Transverse colon (tissue), 4 donors: ENCODE measurements around the gene CADPS. TPM values are rescaled to one million over a fixed set of nuclear protein-coding genes. Genes with fewer than 3 reads are reported as not detected.

Experiments
- DNase-seq: peaks from one replicate; pipeline ENCODE4 v3.0.0-alpha.2; 2019
- H3K27ac ChIP-seq, 4 donors: fragments of 200-600 bp; sonication (generic); 2 replicates each; pipeline ENCODE4 v1.5.1; 2016 to 2018; ENCODE audit warnings: inconsistent platforms in 4 of 4
- H3K27me3 ChIP-seq: fragments of 200-600 bp; sonication (generic); 2 replicates; pipeline ENCODE4 v1.5.1; 2017; ENCODE audit warnings: inconsistent platforms
- H3K36me3 ChIP-seq, 4 donors: fragments of 200-600 bp; sonication (generic); 2 replicates each; pipeline ENCODE4 v1.5.1; 2017 to 2019; ENCODE audit warnings: inconsistent platforms in 4 of 4
- H3K4me1 ChIP-seq, 4 donors: fragments of 200-600 bp; sonication (generic); 2 replicates each; pipeline ENCODE4 v1.5.1; 2017 to 2020; ENCODE audit warnings: inconsistent platforms in 4 of 4
- H3K4me3 ChIP-seq, 4 donors: fragments of 200-600 bp; sonication (generic); 1 replicate in 1 of 4; 2 replicates in 3 of 4; pipeline versions ENCODE4 v1.5.1 to v1.6.1; 2017 to 2019; ENCODE audit warnings: inconsistent platforms in 4 of 4
- H3K9me3 ChIP-seq, 2 donors: fragments of 200-600 bp; sonication (generic); 2 replicates each; pipeline ENCODE4 v1.5.1; 2017 to 2019; ENCODE audit warnings: inconsistent platforms in 2 of 2
- CTCF ChIP-seq, 5 experiments: fragments of 200-600 bp in 3 of 5; fragments of 450-650 bp in 2 of 5; sonication (generic) in 3 of 5; IDR thresholded peaks; 1 replicate in 2 of 5; 2 replicates in 3 of 5; pipeline ENCODE4 v1.5.1; 2016 to 2017; ENCODE audit warnings: antibody characterized with exemption in 5 of 5, inconsistent platforms in 3 of 5, mild to moderate bottlenecking in 2 of 5, moderate library complexity in 1 of 5
- EP300 ChIP-seq: sonication (generic); formaldehyde crosslinking; IDR thresholded peaks from one replicate; pipeline ENCODE4 v1.6.1; 2017; ENCODE audit warnings: antibody characterized with exemption, low read depth
- POLR2A ChIP-seq: fragments of 450-650 bp; IDR thresholded peaks from one replicate; pipeline ENCODE4 v1.6.1; 2016; ENCODE audit warnings: antibody characterized with exemption, mild to moderate bottlenecking, moderate library complexity
- POLR2AphosphoS5 ChIP-seq, 3 donors: sonication (generic); formaldehyde crosslinking; IDR thresholded peaks; one replicate each; pipeline ENCODE4 v1.6.1; 2016; ENCODE audit warnings: antibody characterized with exemption in 3 of 3
- WGBS, 2 donors: methylation state at CpG; one replicate each; pipeline ENCODE4 v1.1.5; 2018; ENCODE audit warnings: low coverage in 1 of 2; 5-methylcytosine and 5-hydroxymethylcytosine counted together
- in situ Hi-C, 4 donors: fragments of 200-750 bp; cut with MboI; loops; one replicate each; pipeline versions ENCODE4 v1.15.0 to v1.15.1; 2017; ENCODE audit warnings: low sequenced_read_pairs in 3 of 4, low pct_ligation_motif_present in 1 of 4, low pct_unique_long_range_greater_than_20kb in 1 of 4
- intact Hi-C: fragments of 100-400 bp; cut with DNase I; formaldehyde crosslinking; loops from one replicate; pipeline ENCODE4 v1.15.1; 2023; ENCODE audit warnings: low total_unique reads
- total RNA-seq, 4 donors: library from RNA; depleted of rRNA; stranded (reverse); fragments of >200 nt; gene quantifications; one replicate each; pipeline ENCODE4 v1.1.0, GENCODE V29; 2016

Gene CADPS
- total RNA-seq, 4 donors from 2014 or later = 1.9 to 22.7 (median 8.9) TPM

DNA sequence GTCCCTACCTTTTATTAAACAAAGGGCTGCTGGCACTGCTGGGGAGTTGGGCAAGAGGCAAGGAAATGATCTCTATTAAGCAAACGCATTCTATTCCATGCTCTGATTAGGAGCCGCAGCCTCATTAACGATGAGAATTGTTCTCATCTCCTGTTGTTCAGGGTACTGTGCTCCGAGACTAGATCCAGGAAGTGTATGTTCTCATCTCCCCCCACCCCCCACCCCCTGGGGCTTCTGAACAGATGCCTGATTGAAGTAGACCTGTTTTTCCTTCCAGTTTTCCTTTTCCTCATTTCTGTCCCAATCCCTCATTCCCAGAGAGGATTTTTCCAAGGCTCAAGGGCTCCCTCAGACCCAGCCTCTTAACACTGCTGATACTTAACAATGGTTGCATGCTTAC, 420.3 kb downstream of the CADPS start:
- no peak overlapping the region for H3K27ac ChIP-seq
- in situ Hi-C loops = no loop called here
- intact Hi-C loops = no loop called here
- H3K27me3 ChIP-seq = no peaks in the 10 kb centered on the region
- DNase-seq = no peak
- TF ChIP-seq POLR2AphosphoS5 (IDR thresholded peaks at IDR 0.05) = no peak
- TF ChIP-seq POLR2A = no peak
- no peak for TF ChIP-seq EP300
- TF ChIP-seq CTCF (IDR thresholded peaks at IDR 0.05) = no peak
- H3K36me3 ChIP-seq = no peaks in the 10 kb centered on the region
- no peaks in the 10 kb centered on the region for H3K9me3 ChIP-seq
- H3K4me3 ChIP-seq = no peak overlapping the region
- no peaks in the 10 kb centered on the region for H3K4me1 ChIP-seq
- 62 to 71% methylated on average over 1 to 4 of the region's 4 CpGs for WGBS, 2 donors

DNA sequence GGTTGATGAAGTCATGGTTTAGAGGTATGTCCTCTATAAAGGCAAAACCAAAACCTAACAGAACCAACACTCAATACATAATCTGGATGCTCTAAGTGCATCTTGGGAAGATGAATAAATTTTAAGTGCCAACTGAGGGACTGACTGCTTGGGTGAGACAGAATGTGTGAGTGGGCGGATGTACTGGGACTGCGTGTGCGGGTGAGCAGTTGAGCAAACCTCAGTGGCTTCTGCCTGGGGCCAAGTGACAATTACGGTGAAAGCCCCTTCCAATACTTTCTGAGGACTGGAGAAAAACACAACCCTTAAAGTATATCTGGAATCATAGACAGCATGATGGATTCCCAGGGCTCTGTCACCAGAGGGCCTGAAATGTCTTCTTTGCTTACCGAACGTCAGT, 421.8 kb downstream of the CADPS start:
- no peaks in the 10 kb centered on the region for H3K27me3 ChIP-seq
- H3K4me3 ChIP-seq = no peak overlapping the region
- TF ChIP-seq POLR2AphosphoS5 (IDR thresholded peaks at IDR 0.05) (no peak), POLR2A (no peak), CTCF (IDR thresholded peaks at IDR 0.05) (no peak), EP300 (no peak)
- intact Hi-C loops (no loop called here), in situ Hi-C loops (no loop called here)
- H3K9me3 ChIP-seq = no peaks in the 10 kb centered on the region
- DNase-seq = no peak
- 82 to 84% methylated on average over 3 to 6 of the region's 6 CpGs for WGBS, 2 donors
- no peaks in the 10 kb centered on the region for H3K36me3 ChIP-seq
- H3K4me1 ChIP-seq = no peaks in the 10 kb centered on the region
- H3K27ac ChIP-seq = no peak overlapping the region

GRCh38 chr3:62451211-62451887, 423.9 kb downstream of the CADPS start:
- WGBS, 2 donors = 65 to 76% methylated on average over 8 of the region's 8 CpGs
- Histone ChIP-seq H3K27me3 (no peaks in the 10 kb centered on the region), H3K36me3 (no peaks in the 10 kb centered on the region), H3K9me3 (no peaks in the 10 kb centered on the region), H3K27ac (no peak overlapping the region), H3K4me3 (no peak overlapping the region), H3K4me1 (no peaks in the 10 kb centered on the region)
- no peak for TF ChIP-seq POLR2AphosphoS5 (IDR thresholded peaks at IDR 0.05)
- TF ChIP-seq CTCF (IDR thresholded peaks at IDR 0.05) = no peak
- TF ChIP-seq EP300 = no peak
- TF ChIP-seq POLR2A = no peak
- intact Hi-C loops = no loop called here
- in situ Hi-C loops = no loop called here
- DNase-seq = no peak

DNA sequence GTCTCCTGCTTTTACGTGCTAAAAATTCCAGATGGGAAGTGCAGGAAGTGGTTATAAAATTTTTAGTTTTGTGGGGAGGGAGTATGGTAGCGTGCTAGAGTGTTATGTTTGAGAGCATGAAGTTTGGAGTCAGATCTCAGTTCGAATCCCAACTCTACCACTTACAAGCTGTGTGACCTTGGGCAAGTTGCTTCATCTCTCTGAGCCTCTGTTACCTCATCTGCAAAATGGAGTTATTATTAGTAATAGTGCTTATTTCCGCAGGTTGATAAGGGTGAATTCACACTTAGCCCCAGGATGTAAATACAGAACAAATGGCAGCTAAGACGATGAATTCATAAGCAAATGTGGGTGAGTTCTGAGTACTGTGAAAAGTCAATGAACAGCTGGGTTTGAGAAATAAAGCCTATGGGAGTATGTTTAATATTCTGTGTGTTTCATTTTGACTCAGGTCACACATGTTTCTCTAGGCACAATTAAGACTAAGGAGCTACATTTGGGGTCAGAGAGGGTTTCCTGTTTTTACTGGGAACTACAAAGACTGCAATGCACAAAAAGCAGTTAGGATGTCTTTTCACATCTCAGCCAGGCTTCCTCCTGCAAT, 428.8 kb downstream of the CADPS start:
- in situ Hi-C loops (no loop called here), intact Hi-C loops (no loop called here)
- H3K27me3 ChIP-seq = no peaks in the 10 kb centered on the region
- WGBS, 2 donors = 76% methylated on average over 5 of the region's 5 CpGs; no CpG with 5 or more reads in 1 of the 2 donors
- no peak overlapping the region for H3K27ac ChIP-seq
- no peaks in the 10 kb centered on the region for H3K4me1 ChIP-seq
- DNase-seq = no peak
- TF ChIP-seq CTCF (IDR thresholded peaks at IDR 0.05) (no peak), POLR2A (no peak), POLR2AphosphoS5 (IDR thresholded peaks at IDR 0.05) (no peak), EP300 (no peak)
- no peak overlapping the region for H3K4me3 ChIP-seq
- no peaks in the 10 kb centered on the region for H3K36me3 ChIP-seq
- H3K9me3 ChIP-seq = no peaks in the 10 kb centered on the region
